ENCODE data around the gene CD34.

CD34 gene

GRCh38 chr1:207871117-207871649 is 39.7 kb downstream of the CD34 start:
- no peak for DNase-seq

- no peak for DNase-seq
Observed at GRCh38 chr1:207870306-207871031, 40.5 kb downstream of the CD34 start.

GRCh38 chr1:207869859-207870258 is 41.1 kb downstream of the CD34 start:
- no peak for DNase-seq

GRCh38 chr1:207868774-207869721 is 41.9 kb downstream of the CD34 start:
- DNase-seq, result peak; percentile 78

- DNase-seq, result peak; percentile 17
Observed at GRCh38 chr1:207868251-207868773, 42.6 kb downstream of the CD34 start.

DNA sequence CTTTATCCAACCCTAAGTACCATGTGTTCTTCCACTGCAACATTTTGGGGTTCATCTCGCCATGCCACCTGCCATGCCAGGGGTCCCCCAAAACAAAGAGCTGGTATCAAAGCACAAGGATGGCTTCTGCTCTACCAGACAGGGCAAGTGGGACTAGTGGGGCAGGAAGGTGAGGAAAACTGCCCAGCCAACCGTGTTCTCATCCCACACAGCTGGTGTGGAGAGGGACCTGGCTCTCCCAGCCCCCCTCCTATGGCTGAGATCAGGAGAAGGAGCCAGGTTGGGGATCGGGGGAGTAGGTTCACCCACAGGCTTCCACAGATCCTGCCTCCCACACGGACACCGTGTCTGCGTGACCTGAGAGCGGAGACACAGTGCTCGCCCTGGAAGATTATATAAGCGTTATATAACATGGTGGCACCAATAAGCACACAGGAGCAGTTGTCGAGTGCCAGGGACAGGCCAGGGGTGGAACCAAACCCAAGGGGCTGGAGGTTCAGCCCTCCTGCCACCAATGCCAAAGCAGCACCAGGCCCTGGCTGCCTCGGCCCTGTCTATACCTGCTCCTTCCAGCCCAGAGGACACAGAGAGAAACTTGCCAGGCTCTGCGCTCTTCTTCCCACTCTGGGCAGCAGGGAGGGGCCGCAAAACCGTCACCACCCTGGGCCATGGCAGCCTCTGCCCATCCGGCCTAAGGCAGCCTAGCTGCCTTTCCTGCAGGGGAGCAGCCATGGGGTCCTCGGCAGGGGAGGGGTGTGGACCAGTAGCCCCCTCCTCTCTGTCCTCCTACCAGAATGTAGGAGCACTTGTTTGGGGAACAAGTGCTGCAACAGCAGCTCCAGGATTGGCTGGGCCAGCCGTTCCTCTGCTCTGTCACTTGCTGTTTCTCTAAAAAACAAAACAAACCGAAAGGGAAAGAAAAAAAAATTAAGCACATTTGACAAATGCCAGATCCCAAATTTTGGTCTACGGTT is 43.5 kb downstream of the CD34 start:
- DNase-seq, result peak; percentile 50

DNA sequence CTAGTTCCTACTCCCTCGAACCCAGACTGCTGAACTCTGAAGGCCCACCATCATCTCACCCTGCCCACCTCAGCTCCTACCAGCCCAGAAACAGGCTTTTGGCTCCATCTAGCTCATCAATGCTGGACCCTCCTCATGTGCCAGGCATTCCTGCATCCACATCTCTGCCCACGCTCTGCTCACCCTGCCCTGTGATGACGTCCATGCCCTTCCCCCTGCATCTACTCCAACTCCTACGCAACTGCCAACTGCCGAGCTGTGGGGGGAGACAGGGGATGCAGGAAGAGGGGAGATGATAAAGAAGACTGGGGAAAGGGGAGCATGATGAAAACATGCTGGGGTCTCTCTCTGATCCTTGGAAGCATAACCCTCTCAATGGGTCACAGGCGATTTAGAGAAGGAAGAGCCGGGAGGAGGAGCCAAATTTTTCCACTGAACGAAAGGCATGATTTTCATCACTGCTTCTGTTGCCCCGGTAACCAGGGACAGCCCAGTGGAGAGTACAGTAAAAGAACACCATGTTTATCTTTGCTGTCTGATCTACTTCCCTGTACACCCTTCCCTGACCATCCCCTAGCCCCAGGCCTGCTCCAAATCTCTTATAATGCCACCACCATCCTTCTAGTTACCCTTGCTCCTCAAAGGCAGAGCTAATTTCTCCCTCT is 44.3 kb downstream of the CD34 start:
- peak; percentile 44 for DNase-seq

- DNase-seq, result peak; percentile 68
Observed at GRCh38 chr1:207863893-207864535, 46.9 kb downstream of the CD34 start.

DNA sequence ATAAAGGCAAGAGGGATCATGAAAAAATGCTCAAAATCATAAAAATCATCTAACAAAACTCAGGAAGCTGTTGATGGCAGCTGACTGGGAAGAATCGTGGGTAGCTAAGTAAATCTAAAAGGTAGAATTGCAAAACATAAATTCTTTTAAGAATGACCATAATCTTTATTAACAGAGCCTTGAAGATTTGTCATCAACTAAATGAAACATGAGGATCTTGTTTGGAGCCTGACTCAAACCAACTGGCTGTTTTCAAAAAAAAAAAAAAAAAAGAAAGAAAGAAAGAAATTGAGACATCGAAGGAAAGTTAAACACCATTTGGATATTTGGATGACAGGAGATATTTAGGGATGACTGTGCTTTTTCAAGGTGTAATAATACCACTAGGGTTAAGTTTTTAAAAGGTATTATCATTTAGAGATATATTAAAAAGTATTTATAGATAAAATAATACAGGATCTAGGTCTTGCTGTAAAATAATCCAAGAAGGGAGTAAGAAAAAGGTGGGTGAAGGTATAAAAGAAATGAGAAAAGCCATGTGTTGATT is 48.6 kb downstream of the CD34 start:
- no peak for DNase-seq

DNA sequence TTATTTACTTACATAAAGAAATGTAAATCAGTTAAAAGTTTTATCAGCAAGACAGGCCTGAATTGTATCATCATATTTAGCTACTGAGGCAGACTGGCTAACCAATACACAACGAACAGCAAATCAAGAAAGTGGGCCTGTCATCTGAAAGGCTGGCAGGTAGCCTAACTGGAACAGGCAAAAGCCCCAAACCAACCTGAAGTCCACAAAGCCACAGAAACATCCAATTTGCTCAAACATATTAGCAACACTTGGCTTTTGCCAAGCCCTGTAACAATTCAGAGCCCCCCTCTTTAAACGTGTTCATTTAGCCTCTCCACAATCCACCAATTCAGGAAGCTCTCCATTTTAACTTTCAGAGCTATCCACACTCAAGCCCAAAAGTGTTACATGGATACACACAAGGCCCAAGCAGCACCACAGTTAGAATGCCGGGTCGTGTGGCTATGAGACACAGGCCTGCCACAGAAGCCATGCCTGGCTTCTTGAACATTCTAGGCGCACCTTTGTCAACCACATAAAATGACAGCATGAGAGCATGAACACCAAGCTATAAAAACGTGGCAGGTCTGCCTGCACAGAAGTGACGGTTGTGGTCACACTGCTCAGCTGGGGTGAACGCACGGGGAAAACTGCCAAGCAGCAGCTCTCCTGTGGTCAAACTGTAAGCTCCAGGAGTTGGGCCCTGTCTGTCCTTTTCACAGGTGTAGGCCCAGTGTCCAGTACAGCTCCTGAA is 49.3 kb downstream of the CD34 start:
- DNase-seq, result peak; percentile 61

GRCh38 chr1:207860531-207860930 is 50.4 kb downstream of the CD34 start:
- DNase-seq, result no peak

DNA sequence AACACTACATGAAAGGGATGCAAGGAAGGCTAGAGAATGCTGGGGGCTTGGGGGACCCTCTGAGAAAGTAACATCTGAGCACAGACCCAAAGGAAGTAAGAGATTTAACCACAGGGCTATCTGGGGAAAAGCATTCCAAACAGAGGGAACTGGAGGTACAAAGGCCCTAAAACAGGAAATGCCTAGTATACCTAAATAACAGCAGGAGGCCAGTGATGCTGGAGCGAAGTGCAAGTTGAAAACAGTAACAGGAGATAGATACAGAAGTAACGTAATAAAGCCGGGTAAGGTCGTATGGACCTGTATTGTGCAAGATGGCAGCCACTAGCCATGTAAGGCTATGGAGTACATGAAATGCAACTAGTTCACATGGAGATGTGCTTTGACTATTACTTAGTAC is 52.1 kb downstream of the CD34 start:
- DNase-seq, result no peak

DNA sequence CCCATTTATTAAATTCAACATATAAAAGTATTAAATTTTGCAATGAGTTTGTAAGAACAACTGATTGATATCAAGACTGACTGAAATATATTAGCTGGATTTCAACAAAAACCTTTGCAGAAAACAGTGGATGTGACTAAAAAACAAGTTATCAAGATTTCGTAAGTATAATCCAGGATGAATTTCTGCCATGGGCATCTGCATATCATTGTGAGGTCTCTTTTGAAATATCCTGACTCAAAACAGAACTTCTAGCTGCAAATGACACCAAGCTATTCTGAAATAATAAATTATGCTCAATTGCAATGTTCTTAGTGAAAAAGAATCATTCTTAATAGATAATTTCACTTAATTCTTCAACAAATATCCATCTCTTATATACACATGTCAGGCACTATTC is 52.6 kb downstream of the CD34 start:
- no peak for DNase-seq

GRCh38 chr1:207857447-207857846 is 53.5 kb downstream of the CD34 start:
- DNase-seq, result no peak

DNA sequence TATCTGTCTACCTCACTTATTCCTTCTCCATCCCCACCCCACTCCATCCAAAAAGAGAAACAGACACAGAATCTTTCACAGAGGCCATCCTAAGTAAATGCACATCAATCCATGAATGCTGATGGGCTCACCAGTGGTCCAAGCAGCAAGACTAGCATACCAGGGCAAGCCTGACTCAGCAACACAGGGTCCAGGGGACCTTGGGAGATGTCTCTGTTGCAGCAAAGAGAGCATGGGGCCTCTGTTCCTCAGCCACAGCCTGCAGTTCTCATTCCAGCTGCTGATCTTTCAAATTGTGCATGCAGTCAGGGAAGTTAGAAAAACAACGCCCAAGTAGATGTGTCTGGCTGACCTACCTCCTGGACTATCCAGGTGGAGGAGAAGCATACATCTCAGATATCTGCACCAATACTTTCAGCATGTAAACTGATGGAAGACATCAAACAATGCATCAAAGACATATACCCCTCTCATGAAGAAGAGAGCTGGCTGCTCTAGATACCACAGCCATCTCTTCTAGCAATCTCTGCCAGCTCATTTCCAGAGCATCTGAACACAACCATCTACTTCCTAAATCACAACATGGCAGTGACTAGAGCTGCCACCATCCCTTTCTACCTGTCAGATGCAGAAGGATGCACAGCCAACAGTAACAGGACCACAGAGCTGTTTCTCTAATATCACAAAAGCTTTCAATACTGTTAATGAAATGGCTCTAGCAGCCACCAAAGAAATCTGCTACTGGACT is 54.5 kb downstream of the CD34 start:
- DNase-seq, result no peak

GRCh38 chr1:207854001-207854400 is 56.9 kb downstream of the CD34 start:
- DNase-seq, result no peak

- no peak for DNase-seq
Observed at GRCh38 chr1:207853372-207853757, 57.6 kb downstream of the CD34 start.

DNA sequence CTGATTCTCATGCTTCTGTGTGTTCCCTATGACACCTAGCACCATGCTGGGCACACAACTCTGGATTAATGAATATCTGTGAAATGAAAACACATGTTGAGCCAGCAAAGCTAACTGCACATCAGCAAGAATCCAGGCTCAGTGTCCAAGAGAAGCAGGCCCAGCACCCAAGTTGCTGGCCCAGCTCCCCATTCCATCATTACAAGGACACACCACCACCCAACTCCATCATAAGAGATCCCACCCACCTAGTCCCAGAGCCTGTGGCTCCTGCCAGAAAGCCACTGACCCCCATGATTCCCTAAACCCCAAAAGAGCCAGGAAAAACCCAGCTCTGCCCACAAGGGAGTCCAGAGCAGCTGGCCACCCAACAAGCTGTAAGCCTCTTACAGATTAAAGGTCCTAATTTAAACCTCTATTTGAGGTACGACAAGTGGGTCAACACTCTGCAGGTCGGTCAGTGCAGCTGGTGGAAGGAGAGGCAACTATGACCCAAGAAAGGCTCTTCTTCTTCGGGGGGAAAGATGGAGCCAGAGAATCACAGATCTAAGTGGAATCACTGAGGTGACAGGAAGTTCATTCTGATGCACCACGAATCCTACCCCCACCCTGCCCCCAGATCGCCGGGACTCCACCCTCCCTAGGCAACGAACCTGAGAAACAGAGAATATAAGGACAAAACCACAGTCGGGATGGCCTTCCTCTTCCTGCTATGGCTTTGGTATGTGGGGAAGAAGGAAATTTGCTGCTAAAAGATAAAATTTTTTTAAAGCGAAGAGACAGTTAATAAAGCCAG is 58.2 kb downstream of the CD34 start:
- no peak for DNase-seq

- no peak for DNase-seq
Observed at GRCh38 chr1:207851696-207852095, 59.2 kb downstream of the CD34 start.
